Measurements from ENCODE around the gene PDS5A.

DNA sequence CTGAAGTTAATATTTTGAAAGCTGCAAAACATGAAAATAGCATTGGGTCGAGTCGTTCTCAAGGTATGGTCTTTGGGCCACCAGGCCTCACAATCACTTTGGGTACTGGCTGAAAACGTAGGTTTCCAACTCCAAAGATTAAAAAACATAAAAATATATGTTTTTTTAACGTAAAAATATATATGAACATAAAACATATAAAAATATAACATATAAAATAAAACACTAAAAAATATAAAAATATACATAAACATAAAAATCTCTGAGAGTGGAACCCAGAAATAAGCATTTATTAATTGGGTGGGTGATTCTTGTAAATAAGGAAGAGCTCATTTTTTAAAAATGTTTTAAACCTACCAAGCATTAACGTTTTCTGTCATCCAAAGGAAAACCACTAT, 666 bp upstream of the PDS5A start:
- TF ChIP-seq POLR2A (IDR thresholded peaks at IDR 0.05; ENCODE audit: borderline replicate concordance, extremely low read depth, insufficient read depth, insufficient read length) (no peak), MAX (IDR thresholded peaks at IDR 0.05) (no peak), POLR2AphosphoS5 (IDR thresholded peaks at IDR 0.05; ENCODE audit: low read depth, low read length) (no peak), FOSL1 (IDR thresholded peaks at IDR 0.05; ENCODE audit: low read depth) (no peak), TCF7L2 (IDR thresholded peaks at IDR 0.05; ENCODE audit: borderline replicate concordance, extremely low read depth, insufficient read depth, insufficient read length) (no peak), SIN3A (IDR thresholded peaks at IDR 0.05; ENCODE audit: low read depth) (no peak), EZH2 (IDR thresholded peaks at IDR 0.05) (no peak), RAD21 (IDR thresholded peaks at IDR 0.05; ENCODE audit: low read depth) (no peak), EZH2phosphoT487 (IDR thresholded peaks at IDR 0.05; ENCODE audit: borderline replicate concordance) (no peak), SP1 (IDR thresholded peaks at IDR 0.05; ENCODE audit: low read depth) (no peak), ZNF274 (IDR thresholded peaks at IDR 0.05; ENCODE audit: low read depth, low read length) (no peak), ZBTB33 (IDR thresholded peaks at IDR 0.05; ENCODE audit: extremely low read depth, insufficient replicate concordance, low read length) (no peak), ELF1 (IDR thresholded peaks at IDR 0.05; ENCODE audit: borderline replicate concordance, low read depth) (no peak)
- TF ChIP-seq, protein P1, sequence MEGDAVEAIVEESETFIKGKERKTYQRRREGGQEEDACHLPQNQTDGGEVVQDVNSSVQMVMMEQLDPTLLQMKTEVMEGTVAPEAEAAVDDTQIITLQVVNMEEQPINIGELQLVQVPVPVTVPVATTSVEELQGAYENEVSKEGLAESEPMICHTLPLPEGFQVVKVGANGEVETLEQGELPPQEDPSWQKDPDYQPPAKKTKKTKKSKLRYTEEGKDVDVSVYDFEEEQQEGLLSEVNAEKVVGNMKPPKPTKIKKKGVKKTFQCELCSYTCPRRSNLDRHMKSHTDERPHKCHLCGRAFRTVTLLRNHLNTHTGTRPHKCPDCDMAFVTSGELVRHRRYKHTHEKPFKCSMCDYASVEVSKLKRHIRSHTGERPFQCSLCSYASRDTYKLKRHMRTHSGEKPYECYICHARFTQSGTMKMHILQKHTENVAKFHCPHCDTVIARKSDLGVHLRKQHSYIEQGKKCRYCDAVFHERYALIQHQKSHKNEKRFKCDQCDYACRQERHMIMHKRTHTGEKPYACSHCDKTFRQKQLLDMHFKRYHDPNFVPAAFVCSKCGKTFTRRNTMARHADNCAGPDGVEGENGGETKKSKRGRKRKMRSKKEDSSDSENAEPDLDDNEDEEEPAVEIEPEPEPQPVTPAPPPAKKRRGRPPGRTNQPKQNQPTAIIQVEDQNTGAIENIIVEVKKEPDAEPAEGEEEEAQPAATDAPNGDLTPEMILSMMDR (IDR thresholded peaks at IDR 0.05 in 2 of 3, conservative IDR thresholded peaks at IDR 0.05 in 1 of 3; ENCODE audit: borderline replicate concordance in 1 of 3, insufficient read depth in 1 of 3, low read depth in 2 of 3, low read length in 2 of 3): no peak

Data from HCT116 (cell line).